CD4-positive, alpha-beta T cell treated with Interleukin-15 for 1 hour (primary cell): ENCODE data around the gene DGKD.

Experiments used
- DNase-seq: peaks from one replicate; pipeline ENCODE4 v3.0.0-alpha.2; 2020

The DGKD gene

DNA sequence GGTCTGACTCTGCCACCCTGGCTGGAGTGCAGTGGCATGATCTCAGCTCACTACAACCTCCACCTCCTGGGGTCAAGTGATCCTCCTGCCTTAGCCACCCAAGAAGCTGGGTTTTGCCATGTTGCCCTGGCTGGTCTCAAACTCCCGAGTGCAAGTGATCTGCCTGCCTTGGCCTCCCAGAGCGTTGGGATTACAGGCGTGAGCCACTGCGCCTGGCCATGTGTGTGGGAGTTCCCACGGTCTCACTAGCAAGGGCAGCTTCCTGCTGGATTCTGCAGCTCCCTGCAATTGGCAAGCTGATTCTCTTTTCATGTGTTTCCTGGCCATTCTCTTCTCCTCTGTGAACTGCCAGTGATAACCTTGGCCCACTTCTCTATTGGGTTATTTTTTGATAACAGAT, 128.3 kb downstream of the DGKD start:
- DNase-seq = no peak

DNA sequence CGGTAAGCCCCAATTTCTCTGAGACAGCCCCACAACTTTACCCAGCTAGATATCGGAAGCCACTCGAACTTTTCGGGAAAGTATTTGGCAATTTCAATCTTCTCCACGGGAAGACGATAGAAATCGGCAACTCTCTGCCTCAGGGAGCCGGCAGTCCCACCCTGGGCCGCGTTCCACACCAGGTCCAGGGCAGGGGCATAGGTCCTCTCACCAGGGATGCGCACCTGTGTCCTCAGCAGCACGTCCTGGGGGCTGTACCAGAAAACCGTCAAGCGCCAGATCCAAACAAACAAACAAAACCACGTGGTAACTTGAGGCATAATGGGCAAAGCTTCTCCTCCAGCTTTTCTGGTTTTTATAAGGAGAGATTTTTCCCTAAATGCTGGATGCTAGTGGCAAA, 131.4 kb downstream of the DGKD start:
- no peak for DNase-seq

DNA sequence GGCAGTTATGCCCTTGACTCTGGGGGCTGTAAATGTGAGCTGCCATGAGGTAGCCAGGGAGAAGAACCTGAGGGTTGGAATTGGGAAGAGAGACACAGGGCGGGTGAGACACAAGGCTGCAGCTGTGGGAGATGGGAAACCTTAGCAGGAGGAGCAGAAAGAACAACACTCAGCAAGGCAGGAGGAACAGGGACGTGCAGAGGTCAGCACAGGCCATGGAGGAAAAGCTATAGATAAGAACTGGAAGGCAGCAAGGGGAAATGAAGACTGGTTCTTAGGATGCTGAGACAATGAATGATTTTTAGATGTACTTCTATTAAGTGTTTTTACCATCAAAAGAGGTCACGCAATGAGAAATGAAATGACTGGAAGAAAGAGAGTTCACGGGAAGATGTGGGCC, 132.1 kb downstream of the DGKD start:
- no peak for DNase-seq

DNA sequence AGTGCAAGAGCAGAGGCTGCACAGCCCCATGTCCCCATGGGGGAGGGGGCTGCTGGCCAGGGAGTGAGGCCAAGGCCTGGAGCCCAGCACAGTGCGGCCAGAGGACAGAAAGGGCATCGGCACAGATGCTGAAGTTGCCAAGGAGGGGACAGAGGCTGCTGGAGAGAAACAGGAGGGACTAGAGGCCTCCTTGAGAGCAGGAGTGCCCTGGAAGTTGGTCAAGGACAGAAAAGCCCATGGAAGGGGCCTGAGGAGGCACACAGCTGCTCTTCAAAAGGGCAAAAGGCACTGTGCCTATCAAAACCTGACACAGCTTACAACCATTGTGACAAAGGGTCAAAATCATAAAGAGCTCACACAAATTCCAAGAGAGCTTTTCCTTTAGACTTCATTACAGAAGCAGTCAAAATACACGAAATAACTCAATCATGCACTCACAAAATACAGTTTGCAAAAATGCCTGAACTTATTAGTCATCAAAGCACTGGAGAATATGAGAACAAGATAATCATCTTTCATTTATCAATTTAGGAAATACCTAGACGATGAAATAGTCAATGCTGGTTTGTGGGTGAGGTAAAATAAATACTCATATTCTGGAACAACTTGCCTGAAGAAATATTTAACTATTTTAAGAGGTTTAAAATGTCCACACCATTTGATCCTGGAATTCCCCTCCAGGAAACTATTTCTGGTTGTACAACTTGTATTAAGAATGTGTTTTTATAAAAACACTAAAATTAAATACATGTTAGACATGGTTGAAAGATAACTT, 132.7 kb downstream of the DGKD start:
- no peak for DNase-seq

DNA sequence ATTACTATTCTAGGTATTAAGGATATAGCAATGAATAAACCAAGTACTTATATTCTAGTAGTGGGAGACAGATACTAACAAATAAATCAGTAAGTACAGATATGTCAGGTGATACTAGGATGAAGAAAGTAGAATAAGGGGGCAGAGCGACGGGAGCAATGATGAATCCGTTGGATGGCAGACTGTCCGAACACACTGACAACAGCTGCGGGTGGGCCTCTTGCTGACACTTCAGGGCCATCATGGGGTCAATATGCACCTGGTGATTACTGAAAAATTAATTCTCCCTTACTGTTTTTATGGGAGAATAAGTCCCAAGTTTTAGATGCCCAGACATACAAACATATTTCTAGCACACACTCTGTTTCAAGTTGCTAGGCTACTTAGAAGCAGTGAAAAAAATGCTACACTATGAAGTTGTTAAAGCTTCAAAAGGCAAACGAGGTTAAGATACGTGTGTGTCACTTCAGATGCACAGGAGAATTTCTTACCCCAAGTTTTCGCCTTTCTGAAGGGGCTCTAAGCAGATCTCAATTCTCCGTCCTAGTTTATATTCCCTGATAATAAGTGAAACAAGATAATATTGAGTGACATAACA, 133.6 kb downstream of the DGKD start:
- DNase-seq = no peak

DNA sequence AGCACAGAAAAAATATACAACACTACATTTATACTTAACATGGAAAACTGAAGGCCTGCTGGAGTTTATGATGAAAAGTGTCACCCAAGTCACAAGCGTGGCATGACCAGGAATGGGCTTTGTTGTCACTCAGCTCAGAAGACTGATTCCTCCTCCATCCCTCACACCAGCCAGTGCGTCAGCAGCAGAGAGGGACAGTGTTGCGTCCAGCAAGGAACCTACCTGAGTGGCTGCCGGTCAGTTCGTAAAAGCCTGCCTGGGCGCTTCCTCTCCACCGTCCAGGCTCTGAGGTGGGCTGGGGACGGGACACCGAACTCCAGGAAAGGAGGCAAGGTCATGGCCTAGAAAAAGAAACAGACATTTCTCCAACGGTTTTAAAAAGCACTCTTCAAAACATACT, 134.8 kb downstream of the DGKD start:
- DNase-seq = no peak

DNA sequence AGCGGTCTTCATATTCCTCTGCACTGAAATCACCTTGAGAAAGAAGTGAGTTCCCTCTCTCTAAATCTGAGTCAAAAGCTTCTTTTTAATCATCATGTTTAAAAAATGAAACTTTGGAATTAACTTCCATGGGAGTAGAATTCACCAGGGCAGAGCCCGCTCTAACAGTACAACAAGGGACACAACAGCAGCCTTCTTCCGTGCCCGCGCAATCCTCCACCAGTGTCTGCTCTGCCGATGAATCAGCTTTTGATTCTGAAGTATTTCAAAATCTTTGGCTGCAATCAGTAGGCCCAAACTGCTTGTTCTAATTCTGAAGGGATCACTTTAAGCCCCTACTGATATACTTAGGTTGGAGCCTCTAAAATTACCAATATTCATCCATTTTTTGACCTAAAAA, 135.4 kb downstream of the DGKD start:
- no peak for DNase-seq

DNA sequence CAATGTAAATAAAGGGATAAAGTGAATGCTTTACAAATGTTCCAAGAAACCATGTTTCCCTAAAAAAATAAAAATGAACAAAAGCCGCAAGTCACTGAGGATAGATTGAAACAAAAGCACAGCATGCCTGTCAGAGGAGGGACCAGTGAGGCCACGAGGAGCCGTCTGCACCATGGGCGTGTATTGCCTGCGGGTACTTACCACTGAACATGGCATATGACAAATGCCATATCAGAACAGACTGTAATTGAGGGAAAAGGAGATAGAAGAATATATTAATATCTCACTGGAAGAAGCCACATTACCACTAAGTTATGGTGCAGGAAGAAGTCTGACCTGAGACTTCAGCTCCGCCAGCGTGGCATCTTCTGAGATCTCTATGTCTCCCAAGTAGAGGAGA, 136.5 kb downstream of the DGKD start:
- DNase-seq = no peak

DNA sequence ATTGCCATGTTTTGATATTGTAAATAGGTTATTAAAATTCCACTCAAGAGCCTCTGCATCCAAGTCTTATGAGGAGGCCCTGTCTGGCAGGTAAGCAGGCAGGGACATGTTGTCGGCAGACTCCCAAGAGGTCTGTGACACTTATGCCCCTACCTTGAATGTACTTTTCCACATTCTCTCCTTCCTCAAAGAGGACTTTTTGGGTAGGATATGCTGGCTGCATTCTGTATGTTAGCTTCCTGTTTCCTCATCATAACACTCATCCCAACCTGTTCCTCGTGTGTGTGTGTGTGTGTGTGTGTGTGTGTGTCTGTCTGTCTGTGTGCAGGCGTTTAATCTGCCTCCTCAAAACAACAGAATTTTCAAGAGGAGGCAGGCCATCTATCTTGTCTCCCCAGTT, 137.0 kb downstream of the DGKD start:
- DNase-seq = no peak

DNA sequence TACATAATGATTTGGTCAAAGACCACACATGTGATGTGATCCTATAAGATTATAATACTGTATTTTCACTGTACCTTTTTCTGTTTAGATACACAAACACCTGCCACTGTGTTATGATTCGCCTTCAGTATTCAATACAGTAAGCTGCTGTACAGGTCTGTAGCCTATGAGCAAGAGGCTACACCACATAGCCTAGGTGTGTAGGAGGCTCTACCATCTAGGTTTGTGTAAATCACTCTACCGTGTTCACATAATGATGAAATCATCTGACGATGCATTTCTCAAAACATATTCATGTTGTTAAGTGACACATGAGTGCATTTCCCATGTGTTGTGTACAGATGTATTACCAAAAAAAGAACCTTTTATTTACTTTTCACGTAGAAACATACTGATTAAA, 137.8 kb downstream of the DGKD start:
- no peak for DNase-seq

DNA sequence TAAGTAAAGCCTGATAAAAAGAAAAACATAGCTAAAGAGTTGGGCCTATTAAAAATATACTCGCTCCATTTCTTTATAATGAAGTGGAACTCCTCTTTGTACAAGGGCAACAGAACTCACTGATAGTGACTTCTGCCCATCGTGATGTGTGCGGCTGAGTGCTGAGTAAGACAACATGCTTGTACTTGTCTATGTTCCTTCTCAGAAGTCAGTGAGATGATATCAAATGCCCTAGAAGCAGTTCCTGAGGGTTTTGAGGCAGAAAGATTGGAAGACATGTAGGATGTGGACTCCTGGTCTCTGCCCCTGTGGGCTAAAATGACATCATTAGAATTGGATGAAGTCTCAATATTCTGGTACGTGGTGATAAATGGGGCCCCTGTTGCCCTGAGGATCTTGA, 138.5 kb downstream of the DGKD start:
- no peak for DNase-seq

DNA sequence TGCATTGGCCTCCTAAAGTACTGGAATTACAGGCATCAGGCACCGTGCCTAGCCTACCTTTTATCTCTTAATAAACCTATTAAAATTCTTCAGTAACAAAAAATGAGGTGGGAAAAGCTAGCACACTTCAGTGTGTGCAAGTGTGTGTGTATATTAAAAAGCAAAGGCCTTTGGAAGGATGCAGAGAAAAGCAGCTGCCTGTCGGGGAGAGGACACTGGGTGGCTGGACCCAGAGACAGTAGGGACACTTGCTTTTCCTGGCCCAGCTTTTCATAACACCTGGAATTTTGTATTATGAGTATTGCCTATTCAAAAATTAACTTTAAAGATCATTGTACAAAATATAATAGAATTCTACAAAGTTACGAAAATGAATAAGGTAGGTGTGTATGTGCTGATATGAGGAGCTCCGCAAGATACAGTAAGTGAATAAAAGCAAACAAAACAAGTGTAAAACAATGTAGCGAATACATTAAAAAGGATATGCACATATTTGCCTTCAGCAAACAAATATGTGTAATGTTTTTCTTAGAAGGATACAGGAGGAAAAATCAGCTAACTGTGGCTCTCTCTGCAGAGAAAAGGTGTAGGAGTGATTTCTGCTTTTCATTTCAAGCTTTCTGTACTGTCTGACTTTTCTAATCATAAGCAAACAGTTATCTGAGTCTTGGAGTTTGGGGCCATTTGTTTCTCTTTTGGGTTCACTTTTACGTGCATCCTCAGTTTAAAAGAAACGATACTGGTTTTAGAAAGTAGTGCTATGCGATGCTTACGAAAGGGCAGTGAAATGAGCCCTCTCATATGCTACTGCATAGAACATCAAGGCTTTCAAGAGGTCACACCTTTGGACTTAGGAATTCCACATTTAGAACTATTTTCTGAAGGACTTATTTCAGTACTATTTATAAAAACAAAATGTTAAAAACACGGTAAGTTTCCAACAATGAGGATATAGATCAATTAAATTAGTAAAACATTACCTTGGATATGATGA, 141.5 kb downstream of the DGKD start:
- no peak for DNase-seq

DNA sequence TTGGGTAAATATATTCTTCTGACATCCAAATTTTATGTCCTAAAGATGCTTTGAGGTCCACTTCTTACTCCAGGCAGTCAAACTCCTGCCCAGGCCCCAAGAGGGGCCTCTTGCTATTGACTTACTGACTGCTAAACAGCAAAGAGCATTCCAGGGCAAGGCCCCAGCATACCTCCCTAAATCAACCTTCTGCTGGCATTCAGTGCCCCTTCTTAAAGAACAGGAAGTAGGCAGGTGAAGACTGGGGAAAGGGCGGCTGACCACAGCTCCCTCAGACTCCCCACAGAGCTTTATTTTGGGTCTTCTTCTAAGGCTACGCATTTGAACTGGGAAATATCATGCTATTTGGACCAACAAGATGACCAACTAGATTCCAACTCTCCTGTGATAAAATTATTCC, 143.4 kb downstream of the DGKD start:
- no peak for DNase-seq

DNA sequence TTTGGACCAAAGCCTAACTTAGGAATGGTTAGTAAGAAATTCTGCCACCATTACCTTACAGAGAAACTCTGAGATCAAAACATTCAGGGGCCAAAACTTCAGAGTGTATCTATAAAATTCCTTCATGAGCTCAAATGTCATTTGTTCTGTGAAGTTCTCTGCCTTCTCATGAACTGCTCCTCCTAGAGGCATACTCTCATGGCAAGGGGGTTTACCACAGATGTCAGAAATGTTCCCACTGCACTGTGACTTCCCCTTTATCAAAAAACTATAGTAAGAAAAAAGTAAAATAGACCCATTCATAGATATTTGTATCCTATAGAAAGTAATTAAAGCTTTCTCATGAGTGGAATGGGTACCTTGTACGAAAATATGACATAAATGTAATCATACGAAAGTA, 143.8 kb downstream of the DGKD start:
- no peak for DNase-seq

DNA sequence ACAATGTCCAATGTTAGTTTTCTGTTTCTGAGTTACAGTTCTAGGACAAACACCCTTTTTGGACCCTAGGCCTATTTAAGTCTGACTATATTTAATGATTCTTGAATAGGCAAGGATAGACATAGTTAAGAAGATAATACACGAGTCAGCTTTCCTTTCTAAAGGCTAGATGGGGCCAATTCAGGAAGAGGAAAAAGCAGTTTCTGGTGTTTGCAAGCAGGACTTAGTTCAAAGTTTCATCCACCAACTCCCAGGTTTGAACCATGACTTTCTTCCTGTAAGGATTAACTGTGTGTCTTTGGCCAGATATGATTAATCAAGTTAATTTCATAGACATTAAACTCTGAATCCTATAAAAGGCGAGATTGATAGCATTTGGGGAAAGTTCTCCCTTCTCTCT, 145.6 kb downstream of the DGKD start:
- no peak for DNase-seq

DNA sequence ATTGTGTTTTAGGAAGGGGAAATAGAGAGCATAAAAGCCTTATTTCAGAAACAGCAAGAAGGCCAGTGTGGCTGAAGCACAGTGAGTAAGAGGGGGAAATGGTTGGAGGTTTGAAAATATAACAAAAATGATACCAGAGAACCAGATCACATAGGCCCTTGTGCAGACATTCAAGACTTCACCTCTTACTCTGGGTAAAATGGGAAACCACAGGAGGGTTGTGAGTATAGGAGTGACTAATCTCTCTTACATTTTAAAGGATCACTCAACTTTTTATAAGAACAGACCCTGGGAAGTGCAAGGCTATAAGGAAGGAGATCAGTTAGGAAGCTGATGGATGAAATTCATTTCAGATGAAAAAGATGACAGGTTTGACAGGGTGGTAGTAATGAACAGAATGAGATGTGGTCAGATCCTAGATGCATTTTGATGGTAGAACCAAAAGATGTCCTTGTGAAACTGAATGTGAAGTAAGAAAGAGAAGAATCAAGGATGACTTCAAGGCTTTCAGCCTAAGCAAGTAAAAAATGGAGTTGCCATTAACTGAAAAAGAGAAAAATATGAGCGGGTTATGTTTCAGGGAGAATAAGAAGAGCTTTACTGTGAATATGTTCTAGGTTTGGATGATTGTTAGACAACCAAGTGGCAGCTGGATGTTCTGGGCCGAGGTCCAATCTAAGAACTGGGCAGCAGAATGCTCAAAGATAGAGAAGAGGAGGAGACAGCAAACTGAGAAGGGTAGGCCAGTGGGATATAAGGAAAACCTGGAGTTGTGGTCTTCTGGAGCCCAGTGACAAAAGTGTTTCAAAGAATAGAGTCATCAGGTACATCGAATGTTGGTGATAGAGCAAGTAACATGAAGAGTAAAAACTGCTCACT, 147.1 kb downstream of the DGKD start:
- DNase-seq = no peak

DNA sequence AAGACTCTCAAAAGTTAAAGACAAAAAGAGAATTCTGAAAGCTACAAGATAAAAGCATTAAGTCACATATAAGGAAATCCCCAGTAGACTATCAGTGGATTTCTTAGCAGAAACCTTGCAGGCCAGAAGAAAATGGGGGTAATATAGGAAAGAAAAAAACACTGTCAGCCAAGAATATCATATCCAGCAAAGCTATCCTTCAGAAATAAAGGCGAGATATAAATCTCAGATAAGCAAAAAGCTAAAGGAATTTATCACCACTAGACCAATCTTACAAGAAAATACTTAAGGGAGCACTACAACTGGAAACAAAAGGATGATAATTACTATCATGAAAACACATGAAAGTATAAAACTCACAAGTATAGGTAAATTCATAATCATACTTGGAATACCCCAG, 149.2 kb downstream of the DGKD start:
- DNase-seq = no peak

DNA sequence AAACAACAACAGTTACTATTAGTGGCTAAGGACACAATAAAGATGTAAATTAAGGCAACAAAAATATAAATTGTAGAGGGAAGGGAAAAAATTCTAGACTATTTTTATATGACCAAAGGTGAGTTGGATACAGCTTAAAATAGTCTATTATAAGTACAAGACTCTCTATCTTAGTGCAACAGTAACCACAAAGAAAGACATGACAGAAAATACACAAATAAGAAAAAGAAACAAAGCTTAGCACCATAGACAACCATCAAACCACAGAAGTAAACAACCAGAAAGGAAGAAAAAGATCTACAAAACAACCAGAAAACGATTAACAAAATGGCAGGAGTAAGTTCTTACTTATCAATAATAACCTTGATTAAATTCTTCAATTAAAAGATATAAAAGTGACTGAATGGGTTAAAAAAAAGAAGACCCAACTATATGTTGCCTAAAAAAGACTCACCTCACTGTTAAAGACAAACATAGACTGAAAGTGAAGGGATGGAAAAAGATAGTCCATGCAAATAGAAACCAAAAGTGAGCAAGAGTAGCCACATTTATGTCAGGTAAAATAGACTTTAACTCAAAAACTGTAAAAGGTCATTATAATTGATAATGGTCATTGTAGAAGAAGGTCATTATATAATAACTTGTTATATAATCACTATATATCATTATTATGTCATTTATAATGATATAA, 149.8 kb downstream of the DGKD start:
- DNase-seq = no peak

DNA sequence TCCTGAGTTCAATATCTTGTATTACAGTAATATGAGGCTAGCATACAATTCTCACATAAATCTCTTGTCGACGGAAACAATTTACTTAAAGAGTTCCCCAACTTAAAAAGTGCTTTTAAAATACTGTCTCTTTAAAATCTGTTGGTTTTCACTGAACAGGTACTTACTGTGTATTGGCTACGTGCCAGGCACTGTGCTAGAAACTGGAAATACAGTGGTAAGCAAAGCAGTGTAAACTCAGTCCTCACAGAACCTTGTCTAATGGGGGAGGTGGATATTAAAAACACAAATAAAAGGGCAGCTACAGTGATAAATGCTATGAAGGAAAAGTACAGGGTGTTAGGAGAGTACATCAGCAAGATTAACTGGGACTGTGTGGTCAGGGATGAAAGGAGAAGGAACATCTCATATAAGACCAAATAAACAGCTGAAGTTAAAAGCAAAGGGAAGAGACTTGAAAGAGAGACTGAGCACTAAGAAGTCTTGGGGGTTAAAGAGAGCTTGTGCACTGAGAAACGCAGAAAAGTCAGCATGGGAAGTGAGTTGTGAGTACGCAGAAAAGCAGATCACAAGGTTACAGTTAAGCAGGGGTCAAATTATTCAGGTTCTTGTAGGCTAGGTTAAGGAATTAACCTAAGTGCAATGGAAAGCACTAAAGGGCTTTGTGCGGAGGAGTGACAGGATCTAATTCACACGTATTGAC, 159.8 kb downstream of the DGKD start:
- no peak for DNase-seq

DNA sequence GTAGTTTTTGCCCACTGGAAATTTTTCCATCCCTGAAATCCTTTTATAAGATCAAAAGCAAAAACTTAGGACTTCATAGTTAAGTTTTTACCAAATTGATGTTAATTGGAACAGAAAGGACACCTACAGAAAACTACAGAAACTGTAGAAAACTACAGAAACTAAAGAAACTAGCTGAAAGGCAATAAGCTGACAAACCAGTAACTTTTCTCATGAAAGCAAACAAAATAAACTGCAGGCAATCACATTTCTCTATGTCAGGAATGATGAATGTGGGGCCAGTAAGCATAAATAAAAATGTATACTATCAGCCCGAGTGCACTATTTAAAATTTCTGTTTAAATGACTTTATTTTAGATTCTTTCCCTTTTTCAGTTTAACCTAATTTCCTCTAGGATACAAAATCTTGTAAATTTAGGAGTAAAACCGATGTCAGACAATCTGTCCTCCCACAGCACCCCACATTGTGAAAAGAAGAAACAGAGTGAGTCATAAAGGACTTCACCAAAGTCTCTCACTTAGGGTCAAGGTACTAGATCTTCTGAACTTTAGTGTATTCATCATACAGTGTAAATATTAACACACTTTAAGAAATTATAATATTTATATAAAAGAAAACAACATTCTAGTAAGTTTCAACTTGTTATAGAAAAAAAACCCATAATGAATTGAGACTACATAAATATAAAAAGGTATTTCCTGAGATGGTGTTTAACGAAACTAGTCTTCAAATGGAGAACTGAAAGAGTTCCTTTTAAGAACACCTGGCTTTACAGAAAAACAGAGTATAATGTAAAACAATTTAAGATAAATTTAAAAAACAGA, 165.7 kb downstream of the DGKD start:
- no peak for DNase-seq
